Cardiac fibroblast (primary cell): ENCODE measurements around the gene AVPR2.

Experiments used
- DNase-seq, 2 donors: peaks; one replicate each; pipeline versions ENCODE4 v3.0.0 to v3.0.0-alpha.2; 2010; ENCODE audit warnings: low read depth in 2 of 2
- H3K4me3 ChIP-seq, 2 donors: replicated peaks in 1 of 2; 1 replicate in 1 of 2; 2 replicates in 1 of 2; pipeline ENCODE4 v1.5.1; 2011; ENCODE audit warnings: low read depth in 2 of 2, low read length in 2 of 2, mild to moderate bottlenecking in 2 of 2, moderate library complexity in 1 of 2
- CTCF ChIP-seq: IDR thresholded peaks from one replicate; pipeline ENCODE4 v1.5.1; 2011; ENCODE audit warnings: low read depth, mild to moderate bottlenecking, low read length, inconsistent platforms

AVPR2 gene

GRCh38 chrX:153903991-153904957, at the start of gene AVPR2:
AVPR2 (plus strand) TSS chrX:153904673; CDS start chrX:153905146, 473 bp downstream.
- TF ChIP-seq CTCF = no peak
- H3K4me3 ChIP-seq = no peak within 1 kb of the TSS
- no peak for DNase-seq

GRCh38 chrX:153854702-153855101, 49.8 kb upstream of the AVPR2 start:
- DNase-seq = no peak
- no peak for TF ChIP-seq CTCF

GRCh38 chrX:153857348-153857903, 47.0 kb upstream of the AVPR2 start:
- no peak for DNase-seq
- TF ChIP-seq CTCF = no peak
- no peak overlapping the region for H3K4me3 ChIP-seq

More at GRCh38 chrX:153854702-153855101, 49.8 kb upstream of the AVPR2 start:
- no peak overlapping the region for H3K4me3 ChIP-seq

- no peak for DNase-seq
- no peak overlapping the region for H3K4me3 ChIP-seq
- no peak for TF ChIP-seq CTCF
These were observed 43.3 kb upstream of the AVPR2 start for GRCh38 chrX:153861151-153861550.

- H3K4me3 ChIP-seq = no peak overlapping the region
- no peak for TF ChIP-seq CTCF
- no peak for DNase-seq
These were observed 42.7 kb upstream of the AVPR2 start for GRCh38 chrX:153861733-153862310.

GRCh38 chrX:153862369-153863250, 41.9 kb upstream of the AVPR2 start:
- DNase-seq = no peak
- no peak overlapping the region for H3K4me3 ChIP-seq
- TF ChIP-seq CTCF = no peak
